IPS DF 6.9 (cell line): ENCODE data around the gene LDLRAD2.
"Not testable (repeated sequence)": the region's sequence is repeated elsewhere in the genome, so short reads cannot be mapped to it uniquely, and the experiment has no call there.

ENCODE experiments used
- DNase-seq: peaks from one replicate; pipeline ENCODE4 v3.0.0-alpha.2; 2013; ENCODE audit warnings: low read depth, low spot score
- H3K27ac ChIP-seq: one replicate; pipeline ENCODE4 v1.5.1; 2013; ENCODE audit warnings: low read length, control low read depth
- H3K27me3 ChIP-seq: 2 replicates; pipeline ENCODE4 v1.6.1; 2013; ENCODE audit warnings: mild to moderate bottlenecking, low read length; ENCODE audit not compliant: control insufficient read depth, insufficient read depth
- H3K36me3 ChIP-seq: 2 replicates; pipeline ENCODE4 v1.6.1; 2013; ENCODE audit warnings: low read length; ENCODE audit not compliant: control insufficient read depth, insufficient read depth
- H3K4me1 ChIP-seq: 2 replicates; pipeline ENCODE4 v1.6.1; 2013; ENCODE audit warnings: low read length; ENCODE audit not compliant: control insufficient read depth, insufficient read depth
- H3K4me3 ChIP-seq: 2 replicates; pipeline ENCODE4 v1.5.1; 2013; ENCODE audit warnings: mild to moderate bottlenecking, low read length
- H3K9me3 ChIP-seq: 2 replicates; pipeline ENCODE4 v1.6.1; 2013; ENCODE audit warnings: low read length, inconsistent platforms; ENCODE audit not compliant: control insufficient read depth, insufficient read depth
- WGBS: extraction: QIAGEN DNeasy Blood & Tissue Kit; methylation state at CpG from one replicate; pipeline ENCODE4 v1.1.7; 2013; ENCODE audit warnings: mixed read lengths, missing lambda C conversion rate; ENCODE audit not compliant: insufficient read length, insufficient coverage; 5-methylcytosine and 5-hydroxymethylcytosine counted together

LDLRAD2 gene

DNA sequence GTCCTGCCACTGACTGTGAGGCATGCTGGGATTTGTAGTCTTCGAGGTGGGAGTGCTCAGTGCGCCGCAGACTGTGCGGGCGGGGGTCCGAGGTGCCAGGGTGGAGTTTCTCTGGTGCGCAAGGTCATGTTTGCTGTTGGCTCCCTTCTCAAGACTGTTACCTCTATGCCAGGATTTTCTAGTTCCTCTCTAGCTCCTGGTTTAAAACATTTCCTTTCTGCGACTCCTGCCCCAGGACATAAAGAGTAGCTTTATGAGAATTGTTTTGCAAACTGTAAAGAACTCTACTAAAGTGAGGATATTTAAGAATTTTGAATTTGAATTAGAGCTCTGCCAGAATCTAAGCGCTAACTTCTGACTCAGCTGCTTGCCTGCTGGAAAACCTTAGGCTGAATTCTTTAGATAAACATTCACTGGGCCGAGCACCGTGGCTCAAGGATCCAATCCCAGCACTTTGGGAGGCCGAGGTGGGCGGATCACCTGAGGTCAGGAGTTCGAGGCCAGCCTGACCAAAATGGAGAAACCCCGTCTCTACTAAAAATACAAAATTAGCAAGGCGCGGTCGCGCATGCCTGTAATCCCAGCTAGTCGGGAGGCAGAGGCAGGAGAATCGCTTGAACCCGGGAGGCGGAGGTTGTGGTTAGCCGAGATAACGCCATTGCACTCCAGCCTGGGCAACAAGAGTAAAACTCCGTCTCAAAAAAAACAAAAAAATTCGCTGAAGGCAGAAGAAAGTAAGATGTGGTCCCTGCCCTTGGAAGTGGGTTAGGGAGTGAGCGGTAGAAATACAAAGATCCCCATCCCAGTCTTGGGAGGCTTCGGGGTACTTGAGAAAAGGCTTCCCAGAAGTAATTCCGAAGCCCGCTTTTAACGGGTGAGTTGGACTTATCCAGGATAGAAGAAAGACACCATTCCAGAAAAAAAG lies 28.1 kb upstream of the LDLRAD2 start:
- Histone ChIP-seq H3K4me3 (peak overlapping the region; percentile 73; the same call in 1 of the 2 replicates), H3K27ac (no peak overlapping the region), H3K36me3 (no peaks in the 10 kb centered on the region), H3K9me3 (no peaks in the 10 kb centered on the region), H3K27me3 (no peaks in the 10 kb centered on the region), H3K4me1 (no peaks in the 10 kb centered on the region)
- peak; percentile 96 for DNase-seq
- no CpG with 5 or more reads among the region's 32 CpGs for WGBS

DNA sequence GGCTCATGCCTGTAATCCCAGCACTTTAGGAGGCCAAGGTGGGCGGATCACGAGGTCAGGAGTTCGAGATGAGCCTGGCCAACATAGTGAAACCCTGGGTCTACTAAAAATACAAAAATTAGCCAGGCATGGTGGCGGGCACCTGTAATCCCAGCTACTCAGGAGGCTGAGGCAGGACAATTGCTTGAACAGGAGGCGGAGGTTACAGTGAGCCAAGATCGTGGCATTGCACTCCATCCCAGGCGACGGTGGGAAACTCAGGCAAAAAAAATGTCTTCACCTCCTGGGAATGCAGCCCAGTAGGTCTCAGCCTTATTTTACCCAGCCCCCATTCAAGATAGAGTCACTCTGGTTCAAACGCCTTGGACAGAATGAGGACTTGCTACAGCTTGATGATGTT lies 26.3 kb upstream of the LDLRAD2 start:
- DNase-seq, H3K27me3 ChIP-seq, H3K4me1 ChIP-seq, H3K9me3 ChIP-seq, H3K36me3 ChIP-seq, H3K4me3 ChIP-seq, H3K27ac ChIP-seq: not testable (repeated sequence)
- WGBS = no CpG with 5 or more reads among the region's 9 CpGs

DNA sequence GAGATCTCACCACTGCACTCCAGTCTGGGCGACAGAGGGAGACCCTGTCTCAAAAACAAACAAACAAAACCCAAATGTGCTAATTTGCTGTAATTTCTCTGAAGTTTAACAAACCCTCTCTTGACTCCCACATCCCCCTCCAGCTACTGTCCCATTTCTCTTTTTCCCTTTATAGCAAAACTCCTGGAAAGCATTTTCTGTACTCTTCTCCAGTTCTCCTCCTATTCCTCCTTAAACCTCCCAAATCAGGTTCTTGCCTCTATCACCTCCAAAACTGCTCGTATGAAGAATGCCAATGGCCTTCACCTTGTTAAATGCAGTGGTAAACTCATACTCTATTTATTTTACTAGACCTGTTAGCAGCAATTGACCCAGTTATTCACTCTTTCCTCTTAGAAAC lies 25.4 kb upstream of the LDLRAD2 start:
- Histone ChIP-seq H3K4me3 (no peak overlapping the region), H3K27me3 (no peaks in the 10 kb centered on the region), H3K36me3 (no peaks in the 10 kb centered on the region), H3K27ac (no peak overlapping the region), H3K9me3 (no peaks in the 10 kb centered on the region), H3K4me1 (no peaks in the 10 kb centered on the region)
- WGBS = no CpG with 5 or more reads among the region's 2 CpGs
- no peak for DNase-seq

DNA sequence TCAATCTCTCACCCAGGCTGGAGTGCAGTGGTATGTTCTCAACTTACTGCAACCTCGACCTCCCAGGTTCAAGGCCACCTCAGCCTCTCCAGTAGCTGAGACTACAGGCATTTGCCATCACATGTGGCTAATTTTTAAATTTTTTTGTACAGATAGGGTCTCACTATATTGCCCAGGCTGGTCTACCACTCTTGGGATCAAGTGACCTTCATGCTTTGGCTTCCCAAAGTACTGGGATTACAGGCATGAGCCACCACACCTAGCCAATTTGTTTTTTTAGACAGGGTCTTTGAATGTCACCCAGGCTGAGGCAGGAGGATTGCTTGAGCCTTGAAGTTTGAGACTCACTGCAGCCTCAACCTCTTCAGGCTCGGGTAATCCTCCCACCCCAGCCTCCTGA lies 19.0 kb upstream of the LDLRAD2 start:
- no peaks in the 10 kb centered on the region for H3K36me3 ChIP-seq
- WGBS = no CpG with 5 or more reads among the region's 2 CpGs

DNA sequence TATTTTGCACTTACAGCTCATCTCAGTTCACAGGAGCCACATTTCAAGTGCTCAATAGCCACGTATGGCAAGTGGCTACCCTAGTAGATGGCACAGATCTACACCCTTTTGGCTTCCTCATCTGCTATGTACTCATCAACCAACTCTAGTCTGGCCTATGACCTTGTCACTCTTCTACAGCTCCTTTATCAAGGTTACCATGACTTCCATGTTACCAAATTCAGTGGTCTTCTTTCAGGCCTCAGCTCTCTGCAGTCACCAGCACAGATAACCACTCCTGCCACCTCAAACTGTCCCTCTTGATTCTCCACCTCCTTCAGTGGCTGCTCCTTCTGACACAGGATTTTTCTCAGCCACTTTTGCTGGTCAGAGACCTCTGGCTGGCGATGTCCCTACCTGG lies 17.4 kb upstream of the LDLRAD2 start:
- H3K4me1 ChIP-seq = no peaks in the 10 kb centered on the region
- no CpG with 5 or more reads among the region's 2 CpGs for WGBS
- H3K27me3 ChIP-seq = no peaks in the 10 kb centered on the region
- no peaks in the 10 kb centered on the region for H3K9me3 ChIP-seq
- H3K4me3 ChIP-seq = no peak overlapping the region
- no peak overlapping the region for H3K27ac ChIP-seq
- no peaks in the 10 kb centered on the region for H3K36me3 ChIP-seq
- no peak for DNase-seq

More for the DNA sequence above, 19.0 kb upstream of the LDLRAD2 start:
- Histone ChIP-seq H3K27ac (no peak overlapping the region), H3K4me1 (no peaks in the 10 kb centered on the region), H3K4me3 (no peak overlapping the region), H3K27me3 (no peaks in the 10 kb centered on the region), H3K9me3 (no peaks in the 10 kb centered on the region)
- no peak for DNase-seq

DNA sequence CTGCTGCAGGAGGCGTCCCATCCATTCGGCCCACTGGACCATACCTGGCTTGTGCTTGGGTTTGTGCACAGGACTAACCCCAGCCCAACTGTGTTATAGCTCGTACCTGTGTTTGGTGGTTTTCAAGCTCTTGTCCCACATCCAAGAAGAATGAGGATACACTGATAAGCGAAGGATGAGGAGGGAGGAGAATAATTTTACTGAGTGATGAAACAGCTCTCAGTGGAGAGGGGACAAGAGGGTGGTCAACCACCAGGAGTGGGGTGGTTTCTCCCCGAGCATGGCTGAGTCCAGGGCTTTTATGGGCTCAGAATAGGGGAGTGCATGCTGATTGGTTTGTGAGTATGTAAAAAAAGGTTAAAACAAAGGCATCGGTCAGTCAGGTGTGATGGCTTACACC lies 17.0 kb upstream of the LDLRAD2 start:
- no peak for DNase-seq
- Histone ChIP-seq H3K27me3 (no peaks in the 10 kb centered on the region), H3K36me3 (no peaks in the 10 kb centered on the region), H3K9me3 (no peaks in the 10 kb centered on the region), H3K4me3 (no peak overlapping the region), H3K27ac (no peak overlapping the region), H3K4me1 (no peaks in the 10 kb centered on the region)
- WGBS = no CpG with 5 or more reads among the region's 6 CpGs

DNA sequence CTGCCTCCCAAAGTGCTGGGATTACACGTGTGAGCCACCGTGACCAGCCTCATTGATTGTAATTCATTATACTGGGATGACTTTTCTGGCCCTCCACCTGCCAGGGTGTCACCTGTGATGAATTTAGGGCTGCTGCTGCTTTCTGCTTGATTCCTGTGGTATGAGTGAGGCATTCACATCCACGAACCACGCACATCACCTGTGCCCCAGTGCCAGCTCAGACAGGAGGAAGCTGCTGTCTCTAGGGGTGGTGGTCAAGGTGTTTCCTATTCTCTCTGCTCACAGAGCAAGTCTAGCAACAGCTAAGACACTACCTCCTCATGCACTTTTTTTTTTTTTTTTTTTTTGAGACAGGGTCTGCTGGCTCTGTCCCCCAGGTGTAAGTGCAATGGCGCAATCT lies 12.3 kb upstream of the LDLRAD2 start:
- no peak overlapping the region for H3K4me3 ChIP-seq
- no peaks in the 10 kb centered on the region; the same call in 1 of the 2 replicates for H3K4me1 ChIP-seq
- no peaks in the 10 kb centered on the region for H3K36me3 ChIP-seq
- no CpG with 5 or more reads among the region's 5 CpGs for WGBS
- H3K9me3 ChIP-seq = no peaks in the 10 kb centered on the region
- H3K27ac ChIP-seq = no peak overlapping the region
- no peaks in the 10 kb centered on the region for H3K27me3 ChIP-seq
- no peak for DNase-seq

DNA sequence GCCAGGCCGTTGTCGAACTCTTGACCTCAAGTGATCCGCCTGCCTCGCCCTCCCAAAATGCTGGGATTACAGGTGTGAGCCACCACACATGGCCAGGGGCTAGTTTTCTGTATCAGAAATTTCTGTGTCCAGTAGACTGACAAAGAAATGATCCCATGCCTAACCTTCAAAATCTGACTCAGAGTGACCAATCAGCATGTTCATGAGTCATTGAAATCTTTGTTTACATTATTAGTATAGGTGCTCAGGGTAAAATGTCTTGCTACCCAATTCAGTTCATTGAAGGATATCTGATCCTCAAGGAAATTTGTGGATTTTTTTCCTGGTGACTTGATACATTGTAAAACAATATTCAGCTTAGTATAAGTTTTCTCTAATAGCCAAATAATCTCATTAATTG lies 11.0 kb upstream of the LDLRAD2 start:
- no peaks in the 10 kb centered on the region for H3K36me3 ChIP-seq
- DNase-seq = no peak

DNA sequence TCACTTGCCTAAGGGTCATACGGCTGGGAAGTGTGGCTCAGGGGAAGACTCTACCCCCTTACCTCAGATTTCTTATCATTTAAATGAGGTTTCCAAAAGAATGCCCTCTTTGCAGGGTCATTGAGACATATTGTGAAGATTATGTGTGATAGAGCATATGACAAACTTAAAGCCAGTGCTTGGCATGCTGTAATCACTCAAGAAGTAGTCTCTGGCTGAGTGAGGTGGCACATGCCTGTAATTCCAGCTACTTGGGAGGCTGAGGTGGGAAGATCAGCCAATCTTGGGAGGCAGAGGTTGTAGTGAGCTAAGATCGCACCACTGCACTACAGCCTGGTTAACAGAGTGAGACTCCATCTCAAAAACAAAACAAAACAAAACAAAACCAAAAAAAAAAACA lies 7.5 kb upstream of the LDLRAD2 start:
- no peaks in the 10 kb centered on the region; the same call in 1 of the 2 replicates for H3K4me1 ChIP-seq

More for the DNA sequence above, 11.0 kb upstream of the LDLRAD2 start:
- H3K27me3 ChIP-seq = no peaks in the 10 kb centered on the region
- H3K4me3 ChIP-seq = no peak overlapping the region
- H3K9me3 ChIP-seq = no peaks in the 10 kb centered on the region
- no CpG with 5 or more reads among the region's 4 CpGs for WGBS
- no peaks in the 10 kb centered on the region; the same call in 1 of the 2 replicates for H3K4me1 ChIP-seq
- H3K27ac ChIP-seq = no peak overlapping the region

DNA sequence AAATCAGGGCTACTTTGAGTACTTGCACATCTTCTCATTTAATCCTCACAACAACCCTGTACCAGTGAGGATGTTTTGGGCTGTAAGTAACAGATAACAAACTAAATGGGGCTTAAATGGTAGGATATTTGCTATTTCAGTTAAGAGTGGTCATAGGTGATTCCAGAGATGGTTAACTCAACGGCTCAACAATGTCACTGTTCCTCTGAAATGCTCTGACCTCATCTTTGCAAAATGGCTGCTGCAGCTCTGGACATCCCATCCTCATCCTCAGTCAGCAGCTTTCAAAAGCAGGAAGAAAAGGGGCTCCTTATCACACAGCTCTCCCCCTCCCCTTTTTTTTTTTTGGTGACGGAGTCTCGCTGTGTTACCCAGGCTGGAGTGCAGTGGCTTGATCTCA lies 1.5 kb downstream of the LDLRAD2 start:
- H3K27ac ChIP-seq = no peak overlapping the region
- no peaks in the 10 kb centered on the region for H3K27me3 ChIP-seq
- WGBS = no CpG with 5 or more reads among the region's 3 CpGs
- no peak for DNase-seq
- no peak overlapping the region for H3K4me3 ChIP-seq
- H3K4me1 ChIP-seq = no peaks in the 10 kb centered on the region
- H3K36me3 ChIP-seq = no peaks in the 10 kb centered on the region
- no peaks in the 10 kb centered on the region for H3K9me3 ChIP-seq

More for the DNA sequence above, 7.5 kb upstream of the LDLRAD2 start:
- no CpG with 5 or more reads among the region's 2 CpGs for WGBS
- no peaks in the 10 kb centered on the region for H3K36me3 ChIP-seq
- H3K4me3 ChIP-seq = no peak overlapping the region
- H3K27me3 ChIP-seq = no peaks in the 10 kb centered on the region
- H3K9me3 ChIP-seq = no peaks in the 10 kb centered on the region
- DNase-seq = no peak
- H3K27ac ChIP-seq = no peak overlapping the region
